ENCODE results near the gene FBLN1. TPM values are rescaled to one million over a fixed set of nuclear protein-coding genes. Genes with fewer than 3 reads are reported as not detected.

The FBLN1 gene, protein sequence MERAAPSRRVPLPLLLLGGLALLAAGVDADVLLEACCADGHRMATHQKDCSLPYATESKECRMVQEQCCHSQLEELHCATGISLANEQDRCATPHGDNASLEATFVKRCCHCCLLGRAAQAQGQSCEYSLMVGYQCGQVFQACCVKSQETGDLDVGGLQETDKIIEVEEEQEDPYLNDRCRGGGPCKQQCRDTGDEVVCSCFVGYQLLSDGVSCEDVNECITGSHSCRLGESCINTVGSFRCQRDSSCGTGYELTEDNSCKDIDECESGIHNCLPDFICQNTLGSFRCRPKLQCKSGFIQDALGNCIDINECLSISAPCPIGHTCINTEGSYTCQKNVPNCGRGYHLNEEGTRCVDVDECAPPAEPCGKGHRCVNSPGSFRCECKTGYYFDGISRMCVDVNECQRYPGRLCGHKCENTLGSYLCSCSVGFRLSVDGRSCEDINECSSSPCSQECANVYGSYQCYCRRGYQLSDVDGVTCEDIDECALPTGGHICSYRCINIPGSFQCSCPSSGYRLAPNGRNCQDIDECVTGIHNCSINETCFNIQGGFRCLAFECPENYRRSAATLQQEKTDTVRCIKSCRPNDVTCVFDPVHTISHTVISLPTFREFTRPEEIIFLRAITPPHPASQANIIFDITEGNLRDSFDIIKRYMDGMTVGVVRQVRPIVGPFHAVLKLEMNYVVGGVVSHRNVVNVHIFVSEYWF
- polyA plus RNA-seq (2011; rRNA removed) (241 and 314 TPM in 2 replicates), polyA minus RNA-seq (2011; rRNA and poly(A)+ RNA removed) (112 and 137 TPM in 2 replicates)

- Histone ChIP-seq H3K27me3 (ENCODE audit: control insufficient read depth, insufficient read depth, low read length) (no peaks in the 10 kb centered on the region), H3K27ac (ENCODE audit: low read depth, low read length) (peak within 1 kb of the TSS; percentile 82), H3K9me3 (ENCODE audit: control insufficient read depth, insufficient read depth, low read length) (no peaks in the 10 kb centered on the region; the same call in 1 of the 2 replicates), H3K4me3 (ENCODE audit: low read depth, low read length) (peak within 1 kb of the TSS; percentile 95)
- TF ChIP-seq, protein P1, sequence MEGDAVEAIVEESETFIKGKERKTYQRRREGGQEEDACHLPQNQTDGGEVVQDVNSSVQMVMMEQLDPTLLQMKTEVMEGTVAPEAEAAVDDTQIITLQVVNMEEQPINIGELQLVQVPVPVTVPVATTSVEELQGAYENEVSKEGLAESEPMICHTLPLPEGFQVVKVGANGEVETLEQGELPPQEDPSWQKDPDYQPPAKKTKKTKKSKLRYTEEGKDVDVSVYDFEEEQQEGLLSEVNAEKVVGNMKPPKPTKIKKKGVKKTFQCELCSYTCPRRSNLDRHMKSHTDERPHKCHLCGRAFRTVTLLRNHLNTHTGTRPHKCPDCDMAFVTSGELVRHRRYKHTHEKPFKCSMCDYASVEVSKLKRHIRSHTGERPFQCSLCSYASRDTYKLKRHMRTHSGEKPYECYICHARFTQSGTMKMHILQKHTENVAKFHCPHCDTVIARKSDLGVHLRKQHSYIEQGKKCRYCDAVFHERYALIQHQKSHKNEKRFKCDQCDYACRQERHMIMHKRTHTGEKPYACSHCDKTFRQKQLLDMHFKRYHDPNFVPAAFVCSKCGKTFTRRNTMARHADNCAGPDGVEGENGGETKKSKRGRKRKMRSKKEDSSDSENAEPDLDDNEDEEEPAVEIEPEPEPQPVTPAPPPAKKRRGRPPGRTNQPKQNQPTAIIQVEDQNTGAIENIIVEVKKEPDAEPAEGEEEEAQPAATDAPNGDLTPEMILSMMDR (IDR thresholded peaks at IDR 0.05; ENCODE audit: low read depth, low read length), result peak; percentile 23; the same call in 1 of the 2 replicates
- no peak for DNase-seq (ENCODE audit: low read depth, low spot score)
- ChIA-PET POLR2A (interaction anchor here (1.2 to 3.6 kb wide), 5 partner anchors 32 to 51 kb away, joined by 3 to 15 read pairs (median 6); no protein-coding TSS in a partner anchor), CTCF (interaction anchor here (2.8 kb wide), 1 partner anchor 52 kb away, joined by 13 read pairs; no protein-coding TSS in a partner anchor)
Measured at GRCh38 chr22:45502215-45503049, at the start of gene FBLN1. TSS of gene FBLN1 (plus strand) at chr22:45502883. CDS start at chr22:45502986, 103 bp downstream.

DNA sequence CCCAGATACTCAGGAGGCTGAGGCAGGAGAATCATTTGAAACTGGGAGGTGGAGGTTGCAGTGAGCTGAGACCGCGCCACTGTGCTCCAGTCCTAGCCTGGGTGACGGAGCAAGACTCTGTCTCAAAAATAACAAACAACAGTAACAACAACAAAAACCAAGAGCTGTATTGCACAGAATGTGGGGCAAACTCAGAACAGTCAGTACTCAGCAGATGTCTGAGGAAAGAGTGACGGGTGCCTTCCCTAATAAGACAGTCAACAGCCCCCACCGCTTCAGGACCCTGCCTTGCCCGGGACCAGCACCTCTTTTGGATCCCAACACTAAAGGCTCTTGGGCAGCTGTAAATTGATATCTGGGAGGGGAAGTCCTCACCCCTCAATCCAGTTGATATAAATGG, 48.9 kb upstream of the FBLN1 start:
- DNase-seq (ENCODE audit: low read depth, low spot score), result no peak
- H3K27me3 ChIP-seq (ENCODE audit: control insufficient read depth, insufficient read depth, low read length), result no peaks in the 10 kb centered on the region
- H3K9me3 ChIP-seq (ENCODE audit: control insufficient read depth, insufficient read depth, low read length), result no peaks in the 10 kb centered on the region; the same call in 1 of the 2 replicates
- TF ChIP-seq, protein P1 (IDR thresholded peaks at IDR 0.05; ENCODE audit: low read depth, low read length), result no peak
- H3K4me3 ChIP-seq (ENCODE audit: low read depth, low read length), result no peak overlapping the region
- POLR2A ChIA-PET, result no interaction called here
- CTCF ChIA-PET, result no interaction called here
- H3K27ac ChIP-seq (ENCODE audit: low read depth, low read length), result peak overlapping the region; percentile 47

GRCh38 chr22:45454275-45454674, 48.4 kb upstream of the FBLN1 start:
- Histone ChIP-seq H3K4me3 (ENCODE audit: low read depth, low read length) (no peak overlapping the region), H3K27me3 (ENCODE audit: control insufficient read depth, insufficient read depth, low read length) (no peaks in the 10 kb centered on the region), H3K9me3 (ENCODE audit: control insufficient read depth, insufficient read depth, low read length) (no peaks in the 10 kb centered on the region; the same call in 1 of the 2 replicates), H3K27ac (ENCODE audit: low read depth, low read length) (peak overlapping the region; percentile 47)
- CTCF ChIA-PET, result no interaction called here
- TF ChIP-seq, protein P1 (IDR thresholded peaks at IDR 0.05; ENCODE audit: low read depth, low read length), result no peak
- POLR2A ChIA-PET, result interaction anchor here (0.5 kb wide), 1 partner anchor 148 kb away, joined by 3 read pairs; no protein-coding TSS in a partner anchor
- no peak for DNase-seq (ENCODE audit: low read depth, low spot score)

GRCh38 chr22:45455212-45455611, 47.5 kb upstream of the FBLN1 start:
- ChIA-PET POLR2A (interaction anchor here (0.6 kb wide), 1 partner anchor 91 kb away, joined by 3 read pairs; no protein-coding TSS in a partner anchor), CTCF (interaction anchor here (1.0 kb wide), 1 partner anchor 15 kb away, joined by 3 read pairs; no protein-coding TSS in a partner anchor)
- Histone ChIP-seq H3K9me3 (ENCODE audit: control insufficient read depth, insufficient read depth, low read length) (no peaks in the 10 kb centered on the region; the same call in 1 of the 2 replicates), H3K4me3 (ENCODE audit: low read depth, low read length) (no peak overlapping the region), H3K27ac (ENCODE audit: low read depth, low read length) (no peak overlapping the region), H3K27me3 (ENCODE audit: control insufficient read depth, insufficient read depth, low read length) (no peaks in the 10 kb centered on the region)
- DNase-seq (ENCODE audit: low read depth, low spot score), result no peak
- TF ChIP-seq, protein P1 (IDR thresholded peaks at IDR 0.05; ENCODE audit: low read depth, low read length), result no peak

Measured in AG04450 (cell line).